PC-9 (cell line): ENCODE measurements around the gene AMOTL1. TPM values are rescaled to one million over a fixed set of nuclear protein-coding genes. Genes with fewer than 3 reads are reported as not detected.

Experiments
- BruUV-seq: library from RNA; stranded (reverse); fragments of 400-500 nt; replicated peaks from 2 replicates; lab custom pipeline; 2021; lab: Mats Ljungman, UMichigan
- CTCF ChIA-PET: fragments of 300-600 bp; sonication (Branson Sonifier 250); formaldehyde crosslinking; loops from one replicate; lab custom pipeline; 2022; ENCODE audit warnings: antibody characterized with exemption; lab: Charles Lee
- POLR2A ChIA-PET: fragments of 300-600 bp; sonication (Branson Sonifier 250); formaldehyde crosslinking; loops from one replicate; lab custom pipeline; 2022; ENCODE audit warnings: antibody characterized with exemption; ENCODE audit not compliant: unreplicated experiment; lab: Charles Lee
- DNase-seq, 2 experiments: peaks; one replicate each; pipeline versions ENCODE4 v3.0.0 to v3.0.0-alpha.2; 2015 to 2022; ENCODE audit warnings: mixed read lengths in 1 of 2
- H2AFZ ChIP-seq: fragments of 200-600 bp; sonication (generic); 2 replicates; pipeline ENCODE4 v1.8.1; 2017; ENCODE audit warnings: antibody characterized with exemption
- H3F3A ChIP-seq: fragments of 200-600 bp; sonication (generic); 2 replicates; pipeline ENCODE4 v1.8.1; 2017; ENCODE audit warnings: antibody characterized with exemption, mild to moderate bottlenecking, low read depth; ENCODE audit not compliant: insufficient read depth
- H3K27ac ChIP-seq: fragments of 200-600 bp; sonication (generic); 2 replicates; pipeline ENCODE4 v1.6.1; 2016; ENCODE audit warnings: mixed run types
- H3K27me3 ChIP-seq: fragments of 200-600 bp; sonication (generic); 2 replicates; pipeline ENCODE4 v1.6.1; 2016; ENCODE audit warnings: low read depth, mixed run types; ENCODE audit not compliant: insufficient read depth
- H3K36me3 ChIP-seq: fragments of 200-600 bp; sonication (generic); 2 replicates; pipeline ENCODE4 v1.6.1; 2016; ENCODE audit warnings: low read depth, mixed run types
- H3K4me1 ChIP-seq: fragments of 200-600 bp; sonication (generic); replicated peaks from 2 replicates; pipeline ENCODE4 v1.6.1; 2016; ENCODE audit warnings: mixed run types; ENCODE audit not compliant: insufficient read depth
- H3K4me2 ChIP-seq: fragments of 200-600 bp; sonication (generic); 2 replicates; pipeline ENCODE4 v1.6.1; 2017; ENCODE audit warnings: mixed run types
- H3K4me3 ChIP-seq: fragments of 200-600 bp; sonication (generic); 2 replicates; pipeline ENCODE4 v1.6.1; 2016; ENCODE audit warnings: mixed run types
- H3K79me2 ChIP-seq: fragments of 200-600 bp; sonication (generic); 2 replicates; pipeline ENCODE4 v1.6.1; 2017; ENCODE audit warnings: low read depth, mixed run types
- H3K9me2 ChIP-seq: fragments of 200-600 bp; sonication (generic); 2 replicates; pipeline ENCODE4 v1.8.1; 2017; ENCODE audit warnings: mild to moderate bottlenecking; ENCODE audit not compliant: insufficient read depth
- H3K9me3 ChIP-seq: fragments of 200-600 bp; sonication (generic); 2 replicates; pipeline ENCODE4 v1.8.1; 2016; ENCODE audit warnings: low read depth; ENCODE audit not compliant: insufficient read depth
- H4K20me1 ChIP-seq: fragments of 200-600 bp; sonication (generic); 2 replicates; pipeline ENCODE4 v1.8.1; 2017; ENCODE audit not compliant: insufficient read depth
- CTCF ChIP-seq: fragments of 200-600 bp; sonication (generic); conservative IDR thresholded peaks from 2 replicates; pipeline ENCODE4 v1.6.1; 2017; ENCODE audit warnings: mixed run types, antibody characterized with exemption, mild to moderate bottlenecking, moderate library complexity
- EZH2 ChIP-seq: fragments of 200-600 bp; sonication (generic); IDR thresholded peaks from 2 replicates; pipeline ENCODE4 v1.8.0; 2017; ENCODE audit warnings: antibody characterized with exemption, low read depth
- intact Hi-C: fragments of 100-400 bp; cut with micrococcal nuclease; formaldehyde crosslinking; loops from one replicate; pipeline ENCODE4 v1.10.0; 2022; ENCODE audit not compliant: unreplicated experiment
- total RNA-seq: library from RNA; stranded (reverse); gene quantifications from 2 replicates; pipeline ENCODE4 v1.2.3, GENCODE V29; 2021

The AMOTL1 gene
- total RNA-seq, 1 experiment from 2014 or later: 60.5 TPM

DNA sequence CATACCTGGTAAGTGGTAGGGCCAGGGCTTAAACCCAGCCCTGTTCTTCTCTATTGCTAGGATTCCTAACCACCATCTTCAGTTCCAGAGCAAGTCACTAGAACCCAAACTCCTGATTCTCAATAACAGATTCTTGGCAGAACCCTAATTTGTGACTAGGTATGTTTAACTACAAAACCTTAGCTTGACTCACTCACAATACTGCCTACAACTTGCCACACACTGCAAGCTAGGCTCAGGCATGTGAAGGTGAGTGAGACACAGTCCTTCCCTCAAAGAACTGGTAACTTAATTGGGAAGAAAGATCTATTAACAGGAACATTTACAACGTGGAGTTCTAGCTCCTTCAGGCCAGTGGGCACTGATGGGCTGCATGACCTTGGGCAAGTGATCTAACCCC lies 14.5 kb upstream of the AMOTL1 start:
- Histone ChIP-seq H3K79me2 (peaks cover 34% of the 10 kb centered on the region), H3K4me3 (no peak overlapping the region), H3K4me1 (peaks cover 59% of the 10 kb centered on the region), H3K4me2 (no peak overlapping the region), H3K9me3 (no peaks in the 10 kb centered on the region), H3K36me3 (peaks cover 3% of the 10 kb centered on the region; the same call in 1 of the 2 replicates), H4K20me1 (no peaks in the 10 kb centered on the region), H3K9me2 (no peaks in the 10 kb centered on the region), H3F3A (peaks cover 20% of the 10 kb centered on the region), H3K27ac (no peak overlapping the region), H2AFZ (no peak overlapping the region), H3K27me3 (no peaks in the 10 kb centered on the region)
- DNase-seq: no peak
- ChIA-PET POLR2A (no interaction called here), CTCF (interaction anchor here (0.7 kb wide), 1 partner anchor 24 kb away, joined by 5 read pairs; no protein-coding TSS in a partner anchor)
- BruUV-seq: no TSS peak
- TF ChIP-seq EZH2 (no peak), CTCF (no peak)
- intact Hi-C loops: no loop called here

- Histone ChIP-seq H3K4me2 (no peak overlapping the region), H3K4me1 (peaks cover 52% of the 10 kb centered on the region), H4K20me1 (no peaks in the 10 kb centered on the region), H3K4me3 (no peak overlapping the region), H3K36me3 (no peaks in the 10 kb centered on the region; the same call in 1 of the 2 replicates), H3K27me3 (no peaks in the 10 kb centered on the region), H3K27ac (peak overlapping the region; percentile 28; the same call in 1 of the 2 replicates), H3F3A (peaks cover 13% of the 10 kb centered on the region), H3K9me3 (no peaks in the 10 kb centered on the region), H2AFZ (no peak overlapping the region), H3K9me2 (no peaks in the 10 kb centered on the region), H3K79me2 (peaks cover 29% of the 10 kb centered on the region)
- no peak for TF ChIP-seq EZH2
- no peak for TF ChIP-seq CTCF
- CTCF ChIA-PET: no interaction called here
- intact Hi-C loops: no loop called here
- BruUV-seq: no TSS peak
- POLR2A ChIA-PET: no interaction called here
- no peak for DNase-seq
Measured at GRCh38 chr11:94754335-94754734, 13.8 kb upstream of the AMOTL1 start.

DNA sequence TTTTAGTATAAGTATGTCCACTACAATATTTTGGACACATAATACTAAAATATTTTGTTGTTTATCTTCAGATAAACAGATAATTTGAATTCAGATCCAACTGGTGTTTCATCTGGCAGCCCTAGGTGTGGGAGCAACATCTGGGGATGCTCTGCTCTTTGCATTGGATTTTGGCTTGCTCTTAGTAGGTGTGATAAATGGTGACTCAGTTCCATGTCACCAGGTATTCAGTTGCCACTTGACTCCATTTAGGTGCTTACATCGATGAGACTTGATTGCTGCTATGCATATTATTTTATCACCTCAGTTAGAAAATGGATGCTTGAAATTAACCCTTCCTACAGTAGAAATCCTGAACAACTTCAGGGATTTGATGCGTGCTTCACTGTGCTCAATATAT lies 13.3 kb upstream of the AMOTL1 start:
- Histone ChIP-seq H3K4me1 (peaks cover 47% of the 10 kb centered on the region), H3K27me3 (no peaks in the 10 kb centered on the region), H3K9me2 (no peaks in the 10 kb centered on the region), H3K4me2 (no peak overlapping the region), H4K20me1 (no peaks in the 10 kb centered on the region), H3K4me3 (no peak overlapping the region), H2AFZ (no peak overlapping the region), H3K36me3 (no peaks in the 10 kb centered on the region; the same call in 1 of the 2 replicates), H3K27ac (peak overlapping the region; percentile 28; the same call in 1 of the 2 replicates), H3F3A (peaks cover 10% of the 10 kb centered on the region), H3K79me2 (peaks cover 33% of the 10 kb centered on the region), H3K9me3 (no peaks in the 10 kb centered on the region)
- DNase-seq: no peak
- TF ChIP-seq EZH2 (no peak), CTCF (no peak)
- intact Hi-C loops: no loop called here
- ChIA-PET POLR2A (no interaction called here), CTCF (interaction anchor here (0.6 kb wide), 1 partner anchor 14 kb away, joined by 5 read pairs; the partner anchor contains the start of gene AMOTL1)
- no TSS peak for BruUV-seq
